ENCODE measurements around the gene DYNLT2.
"Not testable (repeated sequence)": the region's sequence is repeated elsewhere in the genome, so short reads cannot be mapped to it uniquely, and the experiment has no call there.

DYNLT2 gene

GRCh38 chr6:169726963-169727362 lies 24.4 kb downstream of the DYNLT2 start:
- DNase-seq: no peak

GRCh38 chr6:169726049-169726400 lies 25.3 kb downstream of the DYNLT2 start:
- no peak for DNase-seq

GRCh38 chr6:169725125-169726048 lies 26.0 kb downstream of the DYNLT2 start:
- DNase-seq: peak; percentile 48

GRCh38 chr6:169724494-169725124 lies 26.8 kb downstream of the DYNLT2 start, which contains the start of gene PHF10:
Gene PHF10 (minus strand): TSS chr6:169724500. CDS start chr6:169723931, 569 bp downstream.
- DNase-seq: peak; percentile 90

- no peak for DNase-seq
Measured at GRCh38 chr6:169723991-169724493, 27.3 kb downstream of the DYNLT2 start.

- DNase-seq: peak; percentile 84
Measured at GRCh38 chr6:169723200-169723909, 28.0 kb downstream of the DYNLT2 start.

- DNase-seq: peak; percentile 61
Measured at GRCh38 chr6:169722362-169723199, 28.8 kb downstream of the DYNLT2 start.

- DNase-seq: no peak
Measured at GRCh38 chr6:169720207-169720855, 31.0 kb downstream of the DYNLT2 start.

- DNase-seq: no peak
Measured at GRCh38 chr6:169719117-169719516, 32.3 kb downstream of the DYNLT2 start.

- DNase-seq: no peak
Measured at GRCh38 chr6:169714595-169714994, 36.8 kb downstream of the DYNLT2 start.

- DNase-seq: no peak
Measured at GRCh38 chr6:169714178-169714577, 37.2 kb downstream of the DYNLT2 start.

- DNase-seq: no peak
Measured at GRCh38 chr6:169710009-169710408, 41.4 kb downstream of the DYNLT2 start.

- DNase-seq: no peak
Measured at GRCh38 chr6:169709293-169709692, 42.1 kb downstream of the DYNLT2 start.

- DNase-seq: no peak
Measured at GRCh38 chr6:169707772-169708171, 43.6 kb downstream of the DYNLT2 start.

- DNase-seq: no peak
Measured at GRCh38 chr6:169702840-169703246, 48.5 kb downstream of the DYNLT2 start.

GRCh38 chr6:169701954-169702839 lies 49.2 kb downstream of the DYNLT2 start, which contains the start of the genes C6orf120 and WDR27:
Gene C6orf120 (plus strand): TSS chr6:169702126. CDS start chr6:169702460, 334 bp downstream.
Gene WDR27 (minus strand): TSS chr6:169702029. CDS start chr6:169689005, 13,024 bp downstream.
- peak; percentile 96 for DNase-seq

- DNase-seq: no peak
Measured at GRCh38 chr6:169701311-169701953, 49.9 kb downstream of the DYNLT2 start.

- peak; percentile 42 for DNase-seq
Measured at GRCh38 chr6:169700296-169700695, 51.1 kb downstream of the DYNLT2 start.

GRCh38 chr6:169697115-169697514 lies 54.3 kb downstream of the DYNLT2 start:
- not testable (repeated sequence) for DNase-seq

GRCh38 chr6:169695131-169695530 lies 56.2 kb downstream of the DYNLT2 start:
- DNase-seq: no peak

Data from left hindlimb (tissue), 1 donor.